GM18517 (cell line): Measurements from ENCODE around the gene FNDC5.

Experiments used
- ATAC-seq: cut with Tn5 transposase; IDR thresholded peaks from one replicate; pipeline ENCODE4 v1.9.1; 2021; ENCODE audit warnings: mild to moderate bottlenecking, moderate library complexity; ENCODE audit not compliant: unreplicated experiment

FNDC5 gene

DNA sequence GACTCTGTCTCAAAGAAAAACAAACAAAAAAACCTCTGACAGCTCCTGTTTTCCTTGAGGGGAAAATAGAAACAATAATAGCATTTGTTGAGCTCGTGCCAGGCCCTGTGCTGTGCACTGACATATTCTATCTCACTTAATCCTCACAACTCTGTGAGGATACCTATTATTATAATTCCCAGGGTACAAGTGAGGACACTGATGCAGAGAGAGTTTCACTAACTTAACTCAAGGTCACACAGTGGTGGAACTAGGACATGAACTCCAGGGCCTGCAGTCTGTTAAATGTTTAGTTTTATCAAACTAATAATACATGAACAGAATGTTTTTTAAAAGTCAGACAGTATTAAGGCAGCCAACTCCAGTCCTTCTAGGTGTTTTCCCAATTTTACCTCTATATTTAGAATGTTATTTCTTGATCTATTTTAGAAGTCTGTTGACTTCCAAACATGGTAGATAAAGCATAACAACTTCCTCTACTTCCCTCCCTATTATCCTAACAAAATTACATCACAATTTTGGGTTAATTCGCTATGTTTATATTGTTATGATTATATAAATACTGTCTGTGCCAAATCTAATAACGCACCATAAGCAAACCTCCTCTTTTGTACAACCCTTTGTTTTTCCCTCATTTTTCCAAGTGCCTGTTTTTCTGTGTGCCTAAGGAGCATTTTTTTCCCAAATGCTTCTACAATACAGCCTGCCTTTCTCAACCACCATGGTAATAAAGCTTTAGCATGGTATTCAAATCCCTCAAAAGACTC, 4.9 kb downstream of the FNDC5 start:
- ATAC-seq, result no peak

GRCh38 chr1:32864375-32865019, 6.2 kb downstream of the FNDC5 start:
- no peak for ATAC-seq

DNA sequence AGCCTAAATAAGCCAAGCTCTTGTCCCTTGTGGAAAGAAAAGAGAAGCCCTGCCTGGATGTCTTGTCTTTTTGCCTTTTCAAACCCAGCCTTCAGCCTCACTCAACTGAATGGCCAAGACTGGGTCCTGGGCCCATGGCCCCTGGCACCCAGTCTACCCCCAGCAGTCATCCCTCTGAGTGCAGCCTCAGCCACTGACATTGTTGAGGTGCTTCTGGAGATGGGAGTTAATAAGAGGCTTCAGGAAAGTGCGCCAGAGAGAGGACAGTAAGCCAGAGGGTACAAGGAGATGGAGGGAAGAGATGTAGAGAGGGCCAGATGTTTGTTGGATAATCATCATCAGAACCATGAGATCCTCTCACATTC, 6.8 kb downstream of the FNDC5 start:
- ATAC-seq, result no peak

DNA sequence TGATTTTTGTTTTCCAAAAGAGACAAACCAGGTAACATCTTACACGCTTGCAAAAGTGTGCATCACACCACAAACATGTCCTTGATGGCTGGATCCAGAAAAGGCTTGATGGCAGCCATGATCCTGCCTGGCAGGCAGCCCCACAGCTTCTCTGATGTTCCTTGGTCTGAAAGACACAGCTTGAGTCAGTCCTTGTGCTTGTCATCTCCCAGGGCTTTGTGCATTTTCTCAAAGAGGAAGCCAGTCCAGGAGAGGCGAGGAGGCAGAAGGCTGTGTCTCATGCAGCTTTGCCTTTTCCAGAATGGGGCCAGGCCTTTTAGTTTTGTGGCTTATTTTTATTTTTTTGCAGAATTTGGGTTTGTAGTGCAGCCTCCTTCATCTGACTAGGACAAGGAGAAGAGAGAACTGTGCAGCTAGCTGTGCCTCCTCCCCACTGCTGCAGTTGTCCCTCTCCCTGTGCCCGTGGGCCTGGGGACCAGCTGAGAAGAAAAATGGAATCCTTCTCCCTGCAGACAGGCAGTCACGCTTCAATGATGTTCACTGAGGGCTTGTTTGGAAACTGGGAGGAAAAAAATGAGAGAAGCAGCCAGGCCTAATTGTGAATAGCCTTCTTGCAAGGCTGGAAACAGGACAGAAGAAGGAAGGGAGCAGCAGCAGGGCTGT, 7.4 kb downstream of the FNDC5 start:
- ATAC-seq, result no peak

DNA sequence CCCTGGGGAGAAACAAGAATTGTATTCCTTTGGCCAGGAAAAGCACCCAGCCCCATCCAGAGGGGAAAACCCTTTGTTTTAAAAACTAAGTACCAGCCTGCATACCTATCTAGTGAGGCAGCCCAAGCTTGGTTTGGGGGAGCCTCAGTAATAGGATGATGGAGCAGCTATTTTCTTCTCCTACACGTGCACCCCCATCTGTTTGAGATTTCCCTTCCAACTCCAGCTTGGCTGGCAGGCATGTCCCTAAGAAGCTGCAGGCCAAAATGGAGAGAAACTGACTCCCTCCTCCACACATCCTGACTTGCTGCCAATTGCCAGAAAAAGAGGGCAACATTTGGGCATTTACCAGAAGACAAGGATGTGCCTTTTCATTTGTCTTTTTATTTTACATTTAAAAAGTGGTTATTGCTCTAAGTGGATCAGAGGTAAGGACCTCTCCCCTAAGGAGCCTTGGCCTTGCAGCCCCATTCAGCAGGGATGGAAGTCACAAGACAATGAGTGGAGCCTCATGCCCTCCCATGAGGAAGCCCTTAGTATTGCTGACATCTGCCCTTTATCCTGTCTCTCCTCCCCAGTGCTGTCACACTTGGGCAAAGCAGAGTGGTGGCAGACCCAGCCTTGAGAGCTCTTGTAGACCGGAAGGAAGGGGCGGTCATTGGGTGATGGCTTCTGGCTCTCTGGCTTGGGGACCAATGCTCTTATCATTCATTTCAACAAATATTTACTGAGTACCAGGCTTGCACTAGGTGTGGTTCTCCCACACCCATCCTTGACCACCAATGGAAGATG, 8.6 kb downstream of the FNDC5 start:
- no peak for ATAC-seq

DNA sequence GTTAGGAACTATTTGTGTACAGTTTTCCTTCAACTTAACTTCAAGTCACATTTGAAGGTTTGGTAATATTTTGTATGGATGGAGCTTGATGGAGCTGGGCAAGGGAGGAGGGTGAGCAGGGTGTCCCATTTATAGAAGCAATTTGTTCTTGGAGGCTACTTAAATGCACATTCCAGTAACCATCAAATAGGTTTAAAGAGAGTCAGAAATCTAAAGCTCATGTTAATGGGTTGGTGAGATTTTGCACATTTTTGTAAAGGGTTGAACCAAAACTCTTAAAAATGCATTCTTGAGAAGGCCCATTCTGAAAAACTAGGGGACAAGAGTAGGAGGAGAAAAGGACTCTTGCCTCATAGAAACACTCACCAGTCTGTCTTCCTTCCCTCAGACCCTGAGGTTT, 10.1 kb downstream of the FNDC5 start:
- no peak for ATAC-seq

- ATAC-seq, result no peak
These were observed 10.8 kb downstream of the FNDC5 start for GRCh38 chr1:32859915-32860314.

DNA sequence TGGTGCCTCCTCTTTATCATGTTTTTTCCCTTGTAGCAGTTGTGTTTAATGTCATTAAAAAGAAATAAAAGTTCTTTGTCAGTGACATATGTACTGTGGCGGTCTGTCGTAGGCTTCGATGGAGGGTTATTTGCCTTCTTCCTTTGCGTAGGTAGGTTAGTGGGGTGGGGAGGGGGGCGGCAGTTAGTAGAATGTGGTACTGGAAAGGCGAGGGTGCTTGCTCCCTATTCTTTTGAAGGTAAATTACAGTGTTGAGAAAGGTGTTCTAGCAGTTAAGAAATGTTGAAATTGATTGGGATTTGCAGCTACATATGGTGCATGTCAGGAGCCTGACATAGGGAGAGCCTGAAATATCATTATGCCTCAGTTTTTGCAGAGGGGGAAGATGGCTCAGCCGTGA, 11.9 kb downstream of the FNDC5 start:
- ATAC-seq, result no peak

DNA sequence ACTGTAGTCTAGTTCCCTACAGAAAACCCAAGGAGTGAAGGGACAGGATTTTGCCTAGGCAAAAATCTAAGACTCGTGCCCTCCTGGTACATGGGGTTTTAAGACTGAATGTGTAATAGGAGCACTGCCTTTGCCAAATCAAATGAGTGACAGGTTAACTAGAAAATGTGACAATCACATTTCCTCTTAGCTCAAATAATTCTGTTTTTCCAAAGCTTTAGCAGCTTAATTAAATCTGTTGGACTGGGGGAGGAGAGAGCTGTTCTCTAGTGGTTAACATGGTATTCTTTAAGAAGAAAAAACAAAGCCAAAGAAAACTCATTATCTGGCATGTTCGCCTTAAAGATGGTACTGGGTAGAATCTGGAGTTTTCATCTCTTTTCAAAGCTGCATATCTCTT, 12.6 kb downstream of the FNDC5 start:
- no peak for ATAC-seq

GRCh38 chr1:32855861-32856617, 14.7 kb downstream of the FNDC5 start:
- no peak for ATAC-seq

DNA sequence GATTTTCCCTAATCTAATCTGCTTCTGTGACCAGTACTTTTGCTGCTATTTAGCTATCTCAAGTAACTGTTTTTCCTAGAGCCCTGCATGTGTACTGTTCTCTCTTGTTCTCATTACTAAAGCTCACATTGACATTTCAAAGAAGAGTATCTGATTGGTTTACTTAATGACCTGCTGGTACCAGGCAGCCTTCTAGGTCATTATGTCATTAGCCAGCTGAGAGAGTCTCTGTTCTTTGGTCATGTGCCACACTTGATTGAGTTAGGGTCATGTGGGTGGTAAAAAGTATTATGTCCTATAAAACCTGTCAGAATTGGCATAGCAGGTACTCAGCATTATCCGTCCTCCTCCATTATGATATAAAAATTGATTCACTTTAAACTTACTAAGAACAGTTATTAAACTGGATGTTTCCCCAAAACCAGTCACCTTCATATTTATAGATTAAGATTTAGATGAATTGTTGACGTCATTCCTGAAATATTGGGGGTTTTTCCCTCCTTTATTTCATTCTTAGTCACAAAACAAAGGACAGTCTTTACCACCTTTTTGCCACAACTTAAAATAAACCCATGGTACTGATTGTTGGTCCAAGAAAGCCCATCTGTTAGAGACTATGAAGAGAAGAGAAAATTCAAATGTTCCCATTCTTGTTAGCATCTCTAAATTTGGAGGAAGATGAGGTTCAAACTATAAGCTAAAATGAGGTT, 22.2 kb downstream of the FNDC5 start:
- ATAC-seq, result no peak

DNA sequence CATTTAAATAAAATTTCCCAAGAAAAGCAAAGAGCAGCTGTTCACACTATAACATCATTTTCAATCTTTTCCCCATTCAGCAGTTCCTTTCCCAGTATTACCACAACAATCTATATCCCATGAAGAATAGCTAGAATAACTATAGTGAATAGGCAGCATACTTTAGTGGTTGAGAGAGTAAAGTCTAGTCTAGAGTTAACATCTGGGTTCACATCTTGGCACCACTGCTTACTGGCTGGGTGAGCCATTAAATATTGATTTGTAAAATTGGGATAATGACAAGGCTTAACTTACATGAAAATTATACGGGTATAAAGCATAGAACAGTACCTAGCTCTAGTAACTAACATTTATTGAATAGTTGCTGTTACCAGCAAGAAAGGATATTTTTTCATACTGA, 38.8 kb downstream of the FNDC5 start:
- no peak for ATAC-seq

DNA sequence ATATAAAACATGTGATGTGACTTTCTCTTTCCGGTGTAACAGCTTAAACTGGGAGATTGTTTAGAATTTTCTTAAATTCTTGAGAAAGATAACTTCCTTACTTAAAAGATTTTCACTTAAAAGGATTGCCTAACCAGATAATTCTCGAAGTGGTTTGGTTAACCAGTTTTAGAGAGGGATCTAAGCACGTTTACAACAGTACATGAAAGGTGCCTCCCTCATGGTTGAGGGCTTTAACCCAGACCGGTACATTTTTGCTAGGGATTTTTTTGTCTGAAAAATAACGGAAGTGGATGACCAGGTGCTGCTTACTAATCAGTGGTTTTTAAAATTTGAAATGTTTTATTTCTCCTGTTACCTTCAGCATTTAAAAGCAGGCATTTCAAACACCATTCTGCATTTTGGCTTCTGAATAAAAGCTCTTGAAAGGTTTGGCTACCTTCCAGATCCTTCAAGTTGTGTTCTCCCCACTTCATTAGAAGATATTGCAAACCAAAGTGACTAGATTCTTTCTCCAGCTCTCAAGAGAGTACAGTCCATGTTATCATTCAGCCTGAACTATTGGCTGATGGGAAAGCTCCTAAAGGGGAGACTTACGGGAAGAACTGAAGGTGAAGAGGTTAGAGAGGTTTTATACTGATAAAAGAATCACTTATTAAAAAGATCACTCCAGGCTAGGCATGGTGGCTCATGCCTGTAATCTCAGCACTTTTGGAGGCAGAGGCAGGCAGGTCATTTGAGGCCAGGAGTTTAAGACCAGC, 40.4 kb downstream of the FNDC5 start:
- no peak for ATAC-seq

- ATAC-seq, result no peak
These were observed 42.4 kb downstream of the FNDC5 start for GRCh38 chr1:32828341-32828740.

- no peak for ATAC-seq
These were observed 45.5 kb downstream of the FNDC5 start for GRCh38 chr1:32825181-32825580.

- ATAC-seq, result peak; percentile 44
These were observed 51.7 kb downstream of the FNDC5 start for GRCh38 chr1:32818804-32819541.

GRCh38 chr1:32817815-32818786, 52.6 kb downstream of the FNDC5 start:
- no peak for ATAC-seq
